NCI-H526 (cell line): Measurements from ENCODE around the gene LPGAT1.
"Not testable (repeated sequence)": the region's sequence is repeated elsewhere in the genome, so short reads cannot be mapped to it uniquely, and the experiment has no call there.

Experiments used
- DNase-seq, 2 experiments: peaks; one replicate each; lab custom pipeline; 2025; lab: John Stamatoyannopoulos, UW

The LPGAT1 gene

DNA sequence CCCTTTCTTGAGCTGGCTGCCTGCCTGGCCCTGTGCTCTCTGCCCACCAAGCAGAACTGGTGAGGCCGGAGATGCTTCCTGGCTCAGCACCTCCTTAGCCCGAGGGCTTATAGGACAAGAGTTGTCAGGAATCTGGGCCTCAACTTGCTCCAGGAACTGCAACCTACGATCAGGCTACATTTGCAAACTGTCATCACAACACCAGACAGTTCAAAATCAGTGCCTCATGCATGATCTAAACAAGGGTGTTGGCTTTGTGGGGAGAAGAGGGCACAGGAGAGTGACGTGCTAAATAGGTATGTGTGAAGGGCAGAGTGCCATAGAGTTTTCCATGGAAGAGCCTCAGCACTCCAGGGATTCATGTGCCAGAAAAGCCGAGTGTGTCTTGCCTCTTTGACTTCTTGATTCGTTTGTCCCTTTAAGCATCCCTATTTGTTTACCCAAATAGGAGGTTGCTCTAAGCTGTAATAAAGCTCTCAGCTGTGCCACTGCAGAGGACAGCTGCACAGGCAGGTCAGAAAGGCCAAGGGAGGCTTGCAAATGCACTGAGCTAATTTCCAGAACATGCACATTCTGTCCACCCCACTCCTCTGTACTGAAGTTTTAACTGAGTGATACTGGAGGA, 125.0 kb downstream of the LPGAT1 start:
- DNase-seq = peak; percentile 59 to 72

DNA sequence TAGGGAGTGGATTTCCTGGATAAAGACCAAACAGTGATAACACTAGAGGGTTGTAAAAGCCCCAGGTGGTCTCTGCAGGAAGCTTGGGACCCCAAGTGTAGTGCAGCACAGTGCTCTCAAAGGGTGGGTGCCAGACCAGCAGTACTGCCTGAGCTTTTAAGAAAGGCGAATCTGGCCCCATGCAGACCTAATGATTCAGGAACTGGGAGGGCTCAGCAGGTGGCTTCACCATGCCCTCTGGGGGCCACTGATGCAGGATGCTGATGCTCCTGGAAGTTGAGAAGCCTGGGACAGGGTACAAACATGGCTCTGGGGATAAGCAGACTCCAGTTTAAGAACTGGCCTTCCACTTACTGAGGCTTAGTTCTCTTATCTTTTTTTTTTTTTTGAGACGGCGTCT, 126.0 kb downstream of the LPGAT1 start:
- DNase-seq = no peak

DNA sequence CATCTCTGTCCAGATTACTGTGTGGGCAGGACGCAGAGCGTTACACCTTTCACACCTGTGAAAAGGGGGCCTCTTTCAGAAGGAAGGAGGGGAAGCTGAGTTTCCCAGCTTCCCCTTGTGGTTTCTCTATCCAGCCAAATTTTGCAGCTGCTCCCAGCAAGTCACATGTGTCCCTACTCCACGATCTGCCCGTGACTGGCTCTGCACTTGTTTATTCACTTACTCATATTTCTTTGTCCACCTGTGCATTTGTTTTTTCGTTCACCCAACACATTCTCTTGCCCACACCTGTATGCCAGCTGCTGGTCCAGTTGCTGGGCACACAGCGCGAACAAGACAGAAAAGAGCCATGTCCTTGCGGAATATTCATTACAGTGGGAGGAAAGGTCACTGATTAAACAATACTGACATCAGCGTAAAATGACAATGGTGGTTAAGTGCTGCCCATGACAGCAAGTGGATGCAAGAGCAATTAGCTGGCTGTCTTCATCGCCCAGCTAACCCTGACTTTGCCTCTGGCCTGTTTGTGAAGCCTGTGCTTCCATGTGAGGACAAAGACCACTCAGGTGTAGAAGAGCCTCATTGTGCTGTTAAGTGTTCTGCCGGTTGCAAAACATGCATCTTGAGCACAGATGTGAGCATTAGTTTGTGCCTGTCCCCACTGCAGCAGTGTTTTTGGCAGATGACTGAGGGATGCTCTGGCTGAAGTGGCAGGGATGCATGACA, 126.6 kb downstream of the LPGAT1 start:
- DNase-seq = peak in 1 of 2 experiments; percentile 35

DNA sequence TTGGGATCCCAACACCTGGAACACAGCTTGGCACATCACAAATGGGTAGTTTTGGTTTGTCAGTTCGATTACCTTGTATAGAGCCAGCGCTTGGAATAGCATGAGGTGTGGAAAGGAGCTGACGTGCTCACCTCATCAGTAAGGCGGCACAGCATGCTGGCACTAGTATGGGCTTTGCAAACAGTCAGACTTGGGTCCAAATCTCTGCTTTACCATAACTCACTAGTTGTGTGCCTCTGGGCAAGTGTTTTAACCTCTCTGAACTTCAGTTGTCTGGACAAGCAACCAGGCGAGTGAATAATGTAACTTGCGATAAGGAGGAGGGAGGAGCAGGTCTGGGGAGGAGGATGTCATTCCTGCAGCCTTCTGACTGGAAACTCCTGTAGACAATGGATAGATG, 128.8 kb downstream of the LPGAT1 start:
- DNase-seq = no peak

DNA sequence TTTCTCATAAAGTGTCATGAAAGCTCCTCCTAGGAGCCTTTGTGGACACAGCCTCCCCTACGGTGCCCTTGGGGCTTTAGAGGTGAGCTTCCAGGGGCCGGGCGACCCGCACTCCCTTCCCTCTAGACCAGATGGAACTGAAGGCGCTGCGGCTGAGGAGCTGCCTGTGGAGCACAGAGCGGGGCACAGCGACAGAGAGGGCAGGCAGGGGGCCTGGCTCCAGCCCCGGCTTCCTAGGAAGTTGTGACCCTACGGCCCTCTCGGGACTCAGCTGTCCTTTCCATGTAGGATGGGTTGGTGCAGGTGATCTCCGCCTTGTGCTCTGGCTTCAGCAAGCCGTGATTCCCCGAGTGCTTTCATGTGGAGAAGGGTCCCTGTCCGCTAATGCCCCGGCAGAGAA, 131.5 kb downstream of the LPGAT1 start:
- no peak for DNase-seq

DNA sequence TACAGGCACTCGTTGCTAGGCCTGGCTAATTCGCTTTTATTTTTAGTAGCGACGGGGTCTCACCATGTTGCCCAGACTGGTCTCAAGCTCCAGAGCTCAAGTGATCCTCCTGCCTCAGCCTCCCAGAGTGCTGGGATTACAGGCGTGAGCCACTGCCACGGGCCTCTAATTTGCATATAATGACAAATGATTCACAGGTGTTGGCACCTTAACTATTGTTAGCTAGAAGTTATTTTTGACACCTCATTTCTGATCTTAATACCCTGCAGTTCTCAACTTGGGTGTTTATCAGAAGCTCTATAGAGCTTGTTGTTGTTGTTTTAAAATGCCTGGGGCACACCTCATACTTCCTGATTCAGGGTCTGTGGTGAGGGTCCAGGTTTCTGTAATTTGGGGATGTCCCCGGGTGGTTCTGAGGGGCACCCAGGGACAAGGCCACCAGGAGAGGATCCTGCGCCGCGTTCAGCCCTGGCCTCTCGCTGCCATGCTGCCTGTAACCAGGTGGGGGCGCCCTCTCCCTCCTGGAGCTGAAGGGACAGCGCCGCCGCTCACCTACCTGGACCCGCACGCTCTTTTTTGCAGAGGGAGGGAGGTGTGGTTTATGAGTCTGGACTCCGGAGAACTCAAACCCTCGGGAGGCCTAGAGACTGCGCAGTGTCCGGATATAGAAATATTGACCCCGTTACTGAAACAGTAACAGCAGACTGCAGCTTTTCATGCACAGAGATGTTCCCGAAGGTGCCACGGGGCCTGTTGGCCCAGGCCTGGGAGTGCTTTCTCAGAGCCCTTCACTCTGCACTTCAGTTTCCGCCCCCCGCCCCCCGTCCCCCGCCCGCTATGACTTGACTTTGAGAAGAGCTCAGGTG, 132.2 kb downstream of the LPGAT1 start:
- DNase-seq = peak; percentile 43 to 77

DNA sequence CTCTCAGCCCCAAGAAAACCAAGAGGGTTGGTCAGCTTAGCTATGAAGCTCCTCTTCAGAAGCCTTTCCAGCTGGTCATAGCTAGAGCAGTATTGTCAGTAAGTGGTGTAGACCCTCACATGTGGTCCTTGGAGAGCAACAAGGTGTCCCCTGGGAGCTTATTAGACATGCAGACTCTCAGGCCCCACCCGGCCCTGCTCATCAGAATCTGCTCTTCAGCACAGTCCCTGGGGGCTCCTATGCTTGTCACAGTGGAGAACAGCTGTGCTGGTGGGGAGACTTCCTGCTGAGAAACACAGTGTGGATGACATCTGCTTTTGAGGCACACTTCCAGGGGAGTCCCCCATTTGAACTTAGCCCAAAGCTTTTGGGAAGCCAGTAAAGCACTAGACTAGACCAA, 133.2 kb downstream of the LPGAT1 start:
- DNase-seq = no peak

DNA sequence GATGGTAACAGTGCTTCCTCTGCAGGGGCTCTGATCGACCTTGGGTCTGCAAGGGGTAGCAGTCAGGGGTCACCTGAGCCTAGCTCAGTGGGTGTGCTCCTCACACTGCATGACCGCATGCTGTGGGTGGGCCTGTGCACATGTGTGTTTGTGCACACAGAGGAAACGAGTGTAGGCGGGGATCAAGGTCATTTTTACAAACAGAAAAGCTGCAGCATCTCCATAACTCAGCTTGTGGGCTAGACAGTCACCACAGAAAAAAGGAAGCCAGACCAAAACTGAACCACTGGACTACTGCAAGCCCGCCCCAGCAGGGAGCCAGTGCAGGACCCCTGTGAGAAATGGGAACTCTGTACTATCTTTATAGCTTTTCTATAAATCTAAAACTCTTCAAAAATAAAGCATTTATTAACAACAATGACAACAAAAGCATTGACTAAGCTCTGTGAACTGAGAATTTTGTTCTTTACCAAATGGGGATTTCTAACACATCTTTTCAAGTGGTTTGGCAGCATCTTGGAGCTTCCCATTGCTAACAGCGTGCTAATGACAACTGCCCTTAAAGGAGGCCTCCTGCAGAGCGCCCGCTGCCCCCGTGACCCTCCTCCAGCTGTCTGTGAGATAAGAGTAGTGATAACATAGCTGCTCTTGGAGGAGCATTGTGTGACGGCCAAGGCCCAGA, 135.3 kb downstream of the LPGAT1 start:
- no peak for DNase-seq

DNA sequence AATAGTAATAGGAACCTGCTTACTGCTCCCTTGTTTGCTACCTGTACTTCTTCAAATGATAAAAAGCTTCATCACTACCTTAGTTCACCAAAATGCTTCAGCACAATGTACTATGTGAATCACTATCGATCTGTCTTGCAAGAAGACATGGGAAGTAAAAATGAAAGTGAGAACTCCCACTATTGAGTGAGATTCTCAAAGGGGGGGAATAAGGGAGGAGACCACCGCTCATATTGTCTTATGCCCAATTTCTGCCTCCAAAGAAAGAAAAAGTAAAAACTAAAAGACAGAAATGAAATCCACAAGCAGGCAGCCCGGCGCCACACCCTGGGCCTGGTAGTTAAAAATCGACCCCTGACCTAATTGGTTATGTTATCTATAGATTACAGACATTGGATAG, 136.7 kb downstream of the LPGAT1 start:
- not testable (repeated sequence) for DNase-seq
